Peyer's patch (tissue), 4 donors: ENCODE data around the gene FEZ2.

Experiments
- POLR2A ChIP-seq, 2 donors: fragments of 450-650 bp; IDR thresholded peaks; one replicate each; pipeline ENCODE4 v1.5.1; 2017; ENCODE audit warnings: antibody characterized with exemption in 2 of 2, mild to moderate bottlenecking in 2 of 2, moderate library complexity in 2 of 2
- TF ChIP-seq, protein P1 (sequence below), 6 experiments: fragments of 450-650 bp in 4 of 6; fragments of 200-600 bp in 2 of 6; sonication (generic) in 1 of 6; IDR thresholded peaks; one replicate each; pipeline ENCODE4 v1.5.1; 2017 to 2019; ENCODE audit warnings: antibody characterized with exemption in 6 of 6, mild to moderate bottlenecking in 3 of 6, moderate library complexity in 1 of 6

DNA sequence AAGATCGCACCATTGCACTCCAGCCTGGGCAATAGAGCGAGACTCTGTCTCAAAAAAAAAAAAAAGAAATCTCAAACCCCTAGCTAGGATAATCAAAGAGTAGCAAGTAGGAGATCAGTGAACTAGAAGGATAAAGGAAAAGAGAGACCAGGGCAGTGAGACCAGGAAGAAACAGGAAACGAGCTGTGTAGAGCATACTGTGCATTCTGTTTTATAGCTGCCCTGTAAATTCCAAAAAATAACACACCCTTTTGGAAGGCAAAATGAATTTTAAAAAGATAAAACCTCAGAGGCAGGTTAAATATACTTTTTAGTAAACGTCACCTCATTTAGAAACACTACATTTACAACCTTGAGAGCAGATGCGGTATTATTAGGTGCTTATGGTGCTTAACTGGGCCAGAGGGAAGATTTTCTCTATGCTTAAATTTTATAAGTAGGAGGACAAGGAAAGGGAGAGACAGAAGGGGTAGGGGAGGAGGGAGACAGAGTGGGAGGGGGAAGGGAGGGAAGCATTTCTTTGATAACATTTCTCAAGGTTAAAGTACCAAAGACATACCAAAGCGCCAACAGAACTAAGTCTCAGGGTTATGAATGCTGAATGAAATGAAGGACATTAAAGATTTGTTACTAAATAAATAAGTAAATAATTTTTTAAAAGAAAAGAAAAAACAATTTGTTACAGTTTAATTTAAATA, 30.1 kb downstream of the FEZ2 start:
- TF ChIP-seq, protein P1, sequence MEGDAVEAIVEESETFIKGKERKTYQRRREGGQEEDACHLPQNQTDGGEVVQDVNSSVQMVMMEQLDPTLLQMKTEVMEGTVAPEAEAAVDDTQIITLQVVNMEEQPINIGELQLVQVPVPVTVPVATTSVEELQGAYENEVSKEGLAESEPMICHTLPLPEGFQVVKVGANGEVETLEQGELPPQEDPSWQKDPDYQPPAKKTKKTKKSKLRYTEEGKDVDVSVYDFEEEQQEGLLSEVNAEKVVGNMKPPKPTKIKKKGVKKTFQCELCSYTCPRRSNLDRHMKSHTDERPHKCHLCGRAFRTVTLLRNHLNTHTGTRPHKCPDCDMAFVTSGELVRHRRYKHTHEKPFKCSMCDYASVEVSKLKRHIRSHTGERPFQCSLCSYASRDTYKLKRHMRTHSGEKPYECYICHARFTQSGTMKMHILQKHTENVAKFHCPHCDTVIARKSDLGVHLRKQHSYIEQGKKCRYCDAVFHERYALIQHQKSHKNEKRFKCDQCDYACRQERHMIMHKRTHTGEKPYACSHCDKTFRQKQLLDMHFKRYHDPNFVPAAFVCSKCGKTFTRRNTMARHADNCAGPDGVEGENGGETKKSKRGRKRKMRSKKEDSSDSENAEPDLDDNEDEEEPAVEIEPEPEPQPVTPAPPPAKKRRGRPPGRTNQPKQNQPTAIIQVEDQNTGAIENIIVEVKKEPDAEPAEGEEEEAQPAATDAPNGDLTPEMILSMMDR (IDR thresholded peaks at IDR 0.05): no peak
- TF ChIP-seq POLR2A (IDR thresholded peaks at IDR 0.05): no peak
